OCI-LY7 (cell line): ENCODE measurements around the gene TTC9B. TPM values are rescaled to one million over a fixed set of nuclear protein-coding genes. Genes with fewer than 3 reads are reported as not detected.
"Not testable (repeated sequence)": the region's sequence is repeated elsewhere in the genome, so short reads cannot be mapped to it uniquely, and the experiment has no call there.

Experiments
- BruUV-seq: library from RNA; stranded (reverse); fragments of 400-500 nt; replicated peaks from 2 replicates; lab custom pipeline; 2021; lab: Mats Ljungman, UMichigan
- CTCF ChIA-PET: fragments of 300-600 bp; sonication (Branson Sonifier 250); formaldehyde crosslinking; loops from one replicate; lab custom pipeline; 2022; ENCODE audit warnings: antibody characterized with exemption; ENCODE audit not compliant: unreplicated experiment; lab: Charles Lee
- POLR2A ChIA-PET: fragments of 300-600 bp; sonication (Branson Sonifier 250); formaldehyde crosslinking; loops from one replicate; lab custom pipeline; 2022; ENCODE audit warnings: antibody characterized with exemption; lab: Charles Lee
- DNase-seq: peaks from one replicate; pipeline ENCODE4 v3.0.0-alpha.2; 2015; ENCODE audit warnings: low spot score
- H2AFZ ChIP-seq: fragments of 200-600 bp; sonication (generic), shearing (Covaris generic); 2 replicates; pipeline ENCODE4 v1.6.1; 2014; ENCODE audit warnings: mild to moderate bottlenecking, antibody characterized with exemption, low read length, moderate library complexity
- H3K27ac ChIP-seq: fragments of 200-600 bp; sonication (generic); 2 replicates; pipeline ENCODE4 v1.5.1; 2014; ENCODE audit warnings: mixed run types, low read depth, mild to moderate bottlenecking, moderate library complexity, low read length, inconsistent platforms; ENCODE audit not compliant: poor library complexity, severe bottlenecking
- H3K36me3 ChIP-seq: fragments of 200-600 bp; sonication (generic); 2 replicates; pipeline ENCODE4 v1.6.1; 2014; ENCODE audit warnings: mild to moderate bottlenecking, antibody characterized with exemption, low read length, moderate library complexity, mixed read lengths; ENCODE audit not compliant: insufficient read depth
- H3K4me1 ChIP-seq: fragments of 200-600 bp; sonication (generic); 2 replicates; pipeline ENCODE4 v1.5.1; 2014; ENCODE audit warnings: mild to moderate bottlenecking, low read length; ENCODE audit not compliant: insufficient read depth, poor library complexity, severe bottlenecking
- H3K4me2 ChIP-seq: fragments of 200-600 bp; sonication (generic); 2 replicates; pipeline ENCODE4 v1.6.1; 2014; ENCODE audit warnings: mild to moderate bottlenecking, low read length
- H3K4me3 ChIP-seq: fragments of 200-600 bp; sonication (generic); 2 replicates; pipeline ENCODE4 v1.5.1; 2014; ENCODE audit warnings: mild to moderate bottlenecking, low read depth, low read length; ENCODE audit not compliant: poor library complexity, severe bottlenecking
- H3K79me2 ChIP-seq: fragments of 200-600 bp; sonication (generic); 2 replicates; pipeline ENCODE4 v1.6.1; 2016; ENCODE audit warnings: low read depth, mild to moderate bottlenecking, low read length, moderate library complexity, mixed read lengths; ENCODE audit not compliant: insufficient read depth
- H3K9me2 ChIP-seq: fragments of 200-600 bp; sonication (generic); 2 replicates; pipeline ENCODE4 v1.6.1; 2016; ENCODE audit warnings: mild to moderate bottlenecking, low read length, mixed read lengths; ENCODE audit not compliant: insufficient read depth
- H3K9me3 ChIP-seq: fragments of 200-600 bp; sonication (generic); 2 replicates; pipeline ENCODE4 v1.6.1; 2014; ENCODE audit warnings: mild to moderate bottlenecking, mixed run types, low read length, mixed read lengths
- H4K20me1 ChIP-seq: fragments of 200-600 bp; sonication (generic); 2 replicates; pipeline ENCODE4 v1.6.1; 2014; ENCODE audit warnings: mild to moderate bottlenecking, antibody characterized with exemption, low read length, moderate library complexity, mixed read lengths; ENCODE audit not compliant: insufficient read depth
- intact Hi-C: fragments of 100-400 bp; cut with micrococcal nuclease; formaldehyde crosslinking; loops from one replicate; pipeline ENCODE4 v1.10.0; 2022; ENCODE audit not compliant: unreplicated experiment
- total RNA-seq, 2 experiments: library from RNA; depleted of rRNA in 1 of 2; stranded (reverse); fragments of >200 nt in 1 of 2; shearing (Covaris generic) in 1 of 2; gene quantifications; 2 replicates each; pipeline ENCODE4 v1.2.3, GENCODE V29; 2014 to 2022

TTC9B gene
- total RNA-seq, 2 experiments from 2014 or later: not detected

GRCh38 chr19:40169482-40170302 is 48.5 kb downstream of the TTC9B start:
- POLR2A ChIA-PET, H3K27ac ChIP-seq, H3K9me2 ChIP-seq, H3K9me3 ChIP-seq, H3K4me3 ChIP-seq, H3K4me1 ChIP-seq, H3K4me2 ChIP-seq, H3K36me3 ChIP-seq, intact Hi-C loops, DNase-seq, H3K79me2 ChIP-seq, H2AFZ ChIP-seq, CTCF ChIA-PET, H4K20me1 ChIP-seq, BruUV-seq: not testable (repeated sequence)

Other genes with a start within 250 kb of the TTC9B start
- 82.3 and 94.3 TPM in 2 replicates for gene PSMC4, start 247.2 kb downstream of the TTC9B start, total RNA-seq (2014; rRNA removed; shearing (Covaris generic))
- gene PSMC4, start 247.2 kb downstream of the TTC9B start, total RNA-seq (2022): 73.6 and 78.0 TPM in 2 replicates
- gene ZNF546, start 221.3 kb downstream of the TTC9B start, total RNA-seq (2014; rRNA removed; shearing (Covaris generic)): 2.3 and 5.0 TPM in 2 replicates
- 9.3 and 11.5 TPM in 2 replicates for gene ZNF546, start 221.3 kb downstream of the TTC9B start, total RNA-seq (2022)
- 20.0 and 27.9 TPM in 2 replicates for gene ZNF780B, start 162.2 kb downstream of the TTC9B start, total RNA-seq (2014; rRNA removed; shearing (Covaris generic))
- gene ZNF780B, start 162.2 kb downstream of the TTC9B start, total RNA-seq (2022): 21.0 and 27.5 TPM in 2 replicates
- gene ZNF780A, start 127.4 kb downstream of the TTC9B start, total RNA-seq (2014; rRNA removed; shearing (Covaris generic)): 7.8 and 13.0 TPM in 2 replicates
- gene ZNF780A, start 127.4 kb downstream of the TTC9B start, total RNA-seq (2022): 18.3 and 21.9 TPM in 2 replicates
- gene MAP3K10, start 27.0 kb downstream of the TTC9B start, total RNA-seq (2014; rRNA removed; shearing (Covaris generic)): 20.6 and 20.7 TPM in 2 replicates
- gene MAP3K10, start 27.0 kb downstream of the TTC9B start, total RNA-seq (2022): 32.5 and 38.4 TPM in 2 replicates
- gene CCNP, start 8.3 kb upstream of the TTC9B start, total RNA-seq (2014; rRNA removed; shearing (Covaris generic)): 0.54 and 0.59 TPM in 2 replicates
- 0.48 and 0.61 TPM in 2 replicates for gene CCNP, start 8.3 kb upstream of the TTC9B start, total RNA-seq (2022)
- gene AKT2, start 67.0 kb upstream of the TTC9B start, total RNA-seq (2014; rRNA removed; shearing (Covaris generic)): 97.8 and 116 TPM in 2 replicates
- gene AKT2, start 67.0 kb upstream of the TTC9B start, total RNA-seq (2022): 192 and 197 TPM in 2 replicates
- 10.0 and 15.6 TPM in 2 replicates for gene C19orf47, start 130.0 kb upstream of the TTC9B start, total RNA-seq (2014; rRNA removed; shearing (Covaris generic))
- 28.9 and 33.8 TPM in 2 replicates for gene C19orf47, start 130.0 kb upstream of the TTC9B start, total RNA-seq (2022)
- 84.0 and 109 TPM in 2 replicates for gene PLD3, start 130.3 kb upstream of the TTC9B start, total RNA-seq (2014; rRNA removed; shearing (Covaris generic))
- 111 and 114 TPM in 2 replicates for gene PLD3, start 130.3 kb upstream of the TTC9B start, total RNA-seq (2022)
- gene HIPK4, start 171.8 kb upstream of the TTC9B start, total RNA-seq (2014; rRNA removed; shearing (Covaris generic)): not detected in 2 replicates
- not detected in 2 replicates for gene HIPK4, start 171.8 kb upstream of the TTC9B start, total RNA-seq (2022)
- 1.8 and 2.2 TPM in 2 replicates for gene PRX, start 195.0 kb upstream of the TTC9B start, total RNA-seq (2014; rRNA removed; shearing (Covaris generic))
- gene PRX, start 195.0 kb upstream of the TTC9B start, total RNA-seq (2022): 4.0 and 4.9 TPM in 2 replicates
- gene SERTAD1, start 207.6 kb upstream of the TTC9B start, total RNA-seq (2014; rRNA removed; shearing (Covaris generic)): 5.0 and 5.7 TPM in 2 replicates
- 5.5 and 6.1 TPM in 2 replicates for gene SERTAD1, start 207.6 kb upstream of the TTC9B start, total RNA-seq (2022)
- 12.2 and 15.7 TPM in 2 replicates for gene SERTAD3, start 226.0 kb upstream of the TTC9B start, total RNA-seq (2014; rRNA removed; shearing (Covaris generic))
- gene SERTAD3, start 226.0 kb upstream of the TTC9B start, total RNA-seq (2022): 18.6 and 21.3 TPM in 2 replicates
- gene BLVRB, start 247.4 kb upstream of the TTC9B start, total RNA-seq (2014; rRNA removed; shearing (Covaris generic)): 46.0 and 48.5 TPM in 2 replicates
- gene BLVRB, start 247.4 kb upstream of the TTC9B start, total RNA-seq (2022): 40.3 and 45.0 TPM in 2 replicates
- 2.2 and 6.3 TPM in 2 replicates for gene SPTBN4, start 248.6 kb upstream of the TTC9B start, total RNA-seq (2014; rRNA removed; shearing (Covaris generic))
- 3.3 and 4.1 TPM in 2 replicates for gene SPTBN4, start 248.6 kb upstream of the TTC9B start, total RNA-seq (2022)